ENCODE measurements around the gene L3MBTL4. TPM values are rescaled to one million over a fixed set of nuclear protein-coding genes. Genes with fewer than 3 reads are reported as not detected.

The L3MBTL4 gene
- total and polyA plus RNA-seq, 7 donors: 1.2 to 5.7 (median 3.4) TPM

DNA sequence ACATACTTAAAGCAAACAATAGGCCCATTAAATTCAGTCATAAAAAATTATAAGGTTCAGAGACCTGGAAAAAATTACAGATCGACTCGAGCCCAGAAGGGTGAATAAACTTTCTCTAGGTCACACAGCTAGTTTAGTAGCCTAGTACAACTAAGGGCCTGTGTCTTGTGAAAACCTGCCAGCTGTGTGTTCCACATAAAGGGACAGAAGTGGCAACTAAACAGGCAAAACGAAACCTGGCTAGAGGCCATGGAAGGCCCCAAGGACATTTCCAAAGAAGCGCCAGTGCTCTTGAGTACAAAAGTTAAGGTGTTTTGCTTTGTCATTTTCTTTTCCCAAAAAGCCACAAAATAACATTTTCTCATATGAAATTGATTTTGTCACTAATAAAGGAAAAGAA, 164.9 kb downstream of the L3MBTL4 start:
- no peak overlapping the region for H3K27ac ChIP-seq
- H3K4me1 ChIP-seq: peaks cover 0 to 5% (median 3%) of the 10 kb centered on the region in 4 donors
- TF ChIP-seq, protein P1, sequence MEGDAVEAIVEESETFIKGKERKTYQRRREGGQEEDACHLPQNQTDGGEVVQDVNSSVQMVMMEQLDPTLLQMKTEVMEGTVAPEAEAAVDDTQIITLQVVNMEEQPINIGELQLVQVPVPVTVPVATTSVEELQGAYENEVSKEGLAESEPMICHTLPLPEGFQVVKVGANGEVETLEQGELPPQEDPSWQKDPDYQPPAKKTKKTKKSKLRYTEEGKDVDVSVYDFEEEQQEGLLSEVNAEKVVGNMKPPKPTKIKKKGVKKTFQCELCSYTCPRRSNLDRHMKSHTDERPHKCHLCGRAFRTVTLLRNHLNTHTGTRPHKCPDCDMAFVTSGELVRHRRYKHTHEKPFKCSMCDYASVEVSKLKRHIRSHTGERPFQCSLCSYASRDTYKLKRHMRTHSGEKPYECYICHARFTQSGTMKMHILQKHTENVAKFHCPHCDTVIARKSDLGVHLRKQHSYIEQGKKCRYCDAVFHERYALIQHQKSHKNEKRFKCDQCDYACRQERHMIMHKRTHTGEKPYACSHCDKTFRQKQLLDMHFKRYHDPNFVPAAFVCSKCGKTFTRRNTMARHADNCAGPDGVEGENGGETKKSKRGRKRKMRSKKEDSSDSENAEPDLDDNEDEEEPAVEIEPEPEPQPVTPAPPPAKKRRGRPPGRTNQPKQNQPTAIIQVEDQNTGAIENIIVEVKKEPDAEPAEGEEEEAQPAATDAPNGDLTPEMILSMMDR (IDR thresholded peaks at IDR 0.05): no peak
- TF ChIP-seq POLR2AphosphoS5 (IDR thresholded peaks at IDR 0.05) (no peak), EP300 (IDR thresholded peaks at IDR 0.05) (no peak)
- WGBS, 2 donors: 52 to 78% methylated on average over 4 of the region's 4 CpGs
- no peaks in the 10 kb centered on the region for H3K36me3 ChIP-seq
- no peak overlapping the region for H3K4me3 ChIP-seq
- H3K9me3 ChIP-seq: no peaks in the 10 kb centered on the region
- H3K27me3 ChIP-seq: no peaks in the 10 kb centered on the region
- no peak for DNase-seq
- intact Hi-C loops (cut with DNase I): no loop called here

DNA sequence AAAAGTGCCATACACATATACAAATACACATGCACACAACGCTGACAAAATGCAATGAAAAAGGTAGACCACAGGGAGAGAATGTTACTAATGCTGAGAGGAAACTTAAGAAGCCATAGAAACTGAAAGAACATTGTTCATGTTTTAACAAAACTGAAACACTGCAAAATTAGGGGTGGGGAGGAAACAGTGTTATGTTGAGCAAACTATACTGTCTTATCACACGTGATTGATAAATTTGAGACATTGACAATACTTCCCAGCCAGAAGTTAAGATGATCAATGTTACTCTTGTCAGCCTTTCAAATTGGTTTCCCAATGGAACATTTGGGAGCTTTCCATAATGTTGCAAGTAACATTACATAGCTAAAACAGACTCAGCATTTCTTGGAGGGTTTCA, 165.5 kb downstream of the L3MBTL4 start:
- Histone ChIP-seq H3K27ac (no peak overlapping the region), H3K4me1 (no peaks in the 10 kb centered on the region), H3K36me3 (no peaks in the 10 kb centered on the region), H3K9me3 (no peaks in the 10 kb centered on the region), H3K27me3 (no peaks in the 10 kb centered on the region), H3K4me3 (no peak overlapping the region)
- TF ChIP-seq POLR2AphosphoS5 (IDR thresholded peaks at IDR 0.05): no peak
- intact Hi-C loops (cut with DNase I): no loop called here
- WGBS, 2 donors: 58% methylated on average over 2 of the region's 2 CpGs
- DNase-seq: no peak

DNA sequence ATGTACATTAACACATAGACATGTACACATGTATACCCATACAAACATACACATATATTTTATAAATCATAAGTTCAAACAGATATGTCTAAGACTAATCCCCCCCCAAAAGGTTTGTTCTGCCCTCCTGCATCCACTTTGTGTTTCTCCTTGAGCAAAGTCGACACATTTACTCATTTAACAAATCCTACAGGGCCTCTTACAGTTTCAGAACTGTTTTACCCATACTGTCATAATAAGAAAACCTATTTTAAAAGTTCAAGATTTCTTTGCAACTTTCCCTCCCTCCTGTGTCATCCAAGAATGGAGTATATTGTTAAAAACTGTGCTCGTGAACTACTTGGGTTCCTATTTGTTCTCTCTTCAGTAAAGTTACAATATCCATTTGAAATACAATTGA, 166.7 kb downstream of the L3MBTL4 start:
- Histone ChIP-seq H3K9me3 (no peaks in the 10 kb centered on the region), H3K27me3 (no peaks in the 10 kb centered on the region), H3K36me3 (no peaks in the 10 kb centered on the region), H3K4me3 (no peak overlapping the region), H3K27ac (no peak overlapping the region), H3K4me1 (no peaks in the 10 kb centered on the region)
- DNase-seq: no peak
- TF ChIP-seq EP300 (IDR thresholded peaks at IDR 0.05): no peak
- TF ChIP-seq POLR2A (IDR thresholded peaks at IDR 0.05): no peak
- TF ChIP-seq POLR2AphosphoS5 (IDR thresholded peaks at IDR 0.05): no peak
- TF ChIP-seq, protein P1 (IDR thresholded peaks at IDR 0.05): no peak
- intact Hi-C loops (cut with DNase I): no loop called here
- WGBS, 2 donors: 84 to 85% methylated on average over 2 of the region's 2 CpGs

DNA sequence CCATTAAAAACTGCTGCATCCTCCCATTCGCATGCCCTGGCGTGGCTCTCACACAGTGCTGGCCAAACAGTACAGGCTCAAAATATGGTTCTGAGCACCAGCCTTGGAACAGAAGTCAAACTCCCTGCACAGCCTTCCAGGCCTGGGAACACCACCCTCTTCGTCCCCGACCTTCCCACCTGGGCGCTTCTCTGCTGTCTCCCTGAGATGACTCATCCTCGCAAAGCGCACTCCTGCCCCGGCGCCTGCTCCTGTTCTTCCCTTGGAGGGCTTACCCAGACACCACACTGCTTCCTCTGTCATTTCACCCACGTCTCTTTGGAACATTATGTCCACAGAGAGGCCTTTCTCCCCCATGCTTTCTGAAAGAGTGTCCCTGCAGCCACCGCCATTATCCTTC, 172.7 kb downstream of the L3MBTL4 start:
- Histone ChIP-seq H3K4me1 (no peaks in the 10 kb centered on the region), H3K27ac (no peak overlapping the region), H3K4me3 (no peak overlapping the region), H3K9me3 (no peaks in the 10 kb centered on the region), H3K27me3 (no peaks in the 10 kb centered on the region), H3K36me3 (no peaks in the 10 kb centered on the region)
- 92 to 95% methylated on average over 11 of the region's 11 CpGs for WGBS, 2 donors
- TF ChIP-seq POLR2AphosphoS5 (IDR thresholded peaks at IDR 0.05) (no peak), POLR2A (IDR thresholded peaks at IDR 0.05) (no peak)
- no peak for DNase-seq
- intact Hi-C loops (cut with DNase I): no loop called here

DNA sequence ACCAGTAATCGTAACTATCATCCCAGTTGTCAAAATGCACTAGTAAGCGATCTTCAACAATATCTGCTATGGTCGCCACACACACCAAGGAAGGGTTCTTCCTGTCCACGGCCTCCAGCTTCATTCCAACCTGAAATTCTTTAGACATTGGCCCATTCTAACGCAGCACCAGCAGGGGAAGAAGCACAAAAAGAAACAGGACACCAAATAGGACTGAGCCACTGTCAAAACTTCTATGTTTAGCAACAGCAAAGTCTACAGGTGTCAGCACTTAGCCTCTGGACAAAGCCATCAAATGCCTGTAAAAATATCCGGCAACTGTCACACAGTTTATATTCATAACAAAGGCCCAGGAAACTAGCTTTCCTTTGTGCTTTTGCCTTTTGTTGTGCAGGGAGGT, 175.0 kb downstream of the L3MBTL4 start:
- WGBS, 2 donors: 89 to 92% methylated on average over 6 of the region's 6 CpGs
- intact Hi-C loops (cut with DNase I): no loop called here
- Histone ChIP-seq H3K27ac (no peak overlapping the region), H3K27me3 (no peaks in the 10 kb centered on the region), H3K9me3 (no peaks in the 10 kb centered on the region), H3K36me3 (no peaks in the 10 kb centered on the region), H3K4me1 (no peaks in the 10 kb centered on the region), H3K4me3 (no peak overlapping the region)
- TF ChIP-seq EP300 (IDR thresholded peaks at IDR 0.05) (no peak), POLR2AphosphoS5 (IDR thresholded peaks at IDR 0.05) (no peak), POLR2A (IDR thresholded peaks at IDR 0.05) (no peak)
- TF ChIP-seq, protein P1 (IDR thresholded peaks at IDR 0.05): no peak
- no peak for DNase-seq

DNA sequence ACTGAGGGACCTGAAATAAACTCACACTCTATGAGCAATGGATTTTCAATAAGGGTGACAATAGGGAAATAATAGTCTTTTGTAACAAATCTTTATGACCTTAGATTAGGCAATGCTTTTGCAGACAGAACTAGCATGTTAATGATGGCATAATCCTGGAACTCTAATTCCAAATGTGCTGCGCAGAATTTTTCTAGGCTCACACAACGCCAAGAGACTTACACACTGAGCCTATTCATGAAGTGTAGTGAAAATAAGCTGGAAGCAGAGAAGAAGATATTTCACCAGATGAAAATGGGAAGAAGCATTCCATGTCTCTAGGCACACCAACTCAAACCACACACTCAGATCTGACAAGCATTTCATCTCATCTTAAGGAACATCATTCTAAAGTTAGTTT, 178.5 kb downstream of the L3MBTL4 start:
- TF ChIP-seq POLR2A (IDR thresholded peaks at IDR 0.05): no peak
- TF ChIP-seq POLR2AphosphoS5 (IDR thresholded peaks at IDR 0.05): no peak
- TF ChIP-seq EP300 (IDR thresholded peaks at IDR 0.05): no peak
- TF ChIP-seq, protein P1 (IDR thresholded peaks at IDR 0.05): no peak
- Histone ChIP-seq H3K4me3 (no peak overlapping the region), H3K27me3 (no peaks in the 10 kb centered on the region), H3K27ac (no peak overlapping the region), H3K4me1 (no peaks in the 10 kb centered on the region), H3K36me3 (no peaks in the 10 kb centered on the region), H3K9me3 (no peaks in the 10 kb centered on the region)
- 91 to 93% methylated on average over 2 of the region's 2 CpGs for WGBS, 2 donors
- intact Hi-C loops (cut with DNase I): no loop called here
- DNase-seq: no peak

Measured in sigmoid colon (tissue), 7 donors.